GM23248 (cell line): ENCODE results near the gene GALNS. TPM values are rescaled to one million over a fixed set of nuclear protein-coding genes. Genes with fewer than 3 reads are reported as not detected.

Experiments used
- DNase-seq: peaks from one replicate; pipeline ENCODE4 v3.0.0-alpha.2; 2015
- H2AFZ ChIP-seq: fragments of 200-600 bp; sonication (generic); 2 replicates; pipeline ENCODE4 v1.6.1; 2016; ENCODE audit warnings: antibody characterized with exemption
- H3F3A ChIP-seq: fragments of 200-600 bp; sonication (generic); 2 replicates; pipeline ENCODE4 v1.6.1; 2016; ENCODE audit warnings: mild to moderate bottlenecking, antibody characterized with exemption, mixed run types; ENCODE audit not compliant: insufficient read depth
- H3K27ac ChIP-seq: fragments of 200-600 bp; sonication (generic); 2 replicates; pipeline ENCODE4 v1.5.1; 2016; ENCODE audit warnings: mild to moderate bottlenecking
- H3K27me3 ChIP-seq: fragments of 200-600 bp; sonication (generic); replicated peaks from 2 replicates; pipeline ENCODE4 v1.6.1; 2016; ENCODE audit warnings: mild to moderate bottlenecking; ENCODE audit not compliant: insufficient read depth
- H3K36me3 ChIP-seq: fragments of 200-600 bp; sonication (generic); 2 replicates; pipeline ENCODE4 v1.6.1; 2016; ENCODE audit warnings: low read depth, mild to moderate bottlenecking
- H3K4me1 ChIP-seq: fragments of 200-600 bp; sonication (generic); 2 replicates; pipeline ENCODE4 v1.6.1; 2016; ENCODE audit warnings: mild to moderate bottlenecking; ENCODE audit not compliant: insufficient read depth
- H3K4me2 ChIP-seq: fragments of 200-600 bp; sonication (generic); one replicate; pipeline ENCODE4 v1.6.1; 2016; ENCODE audit warnings: mild to moderate bottlenecking; ENCODE audit not compliant: unreplicated experiment
- H3K4me3 ChIP-seq: fragments of 200-600 bp; sonication (generic); 2 replicates; pipeline ENCODE4 v1.5.1; 2016; ENCODE audit warnings: mild to moderate bottlenecking
- H3K79me2 ChIP-seq: fragments of 200-600 bp; sonication (generic); 2 replicates; pipeline ENCODE4 v1.6.1; 2016; ENCODE audit warnings: mild to moderate bottlenecking; ENCODE audit not compliant: insufficient read depth
- H3K9ac ChIP-seq: fragments of 200-600 bp; sonication (generic); 2 replicates; pipeline ENCODE4 v1.6.1; 2016; ENCODE audit warnings: mild to moderate bottlenecking
- H3K9me2 ChIP-seq: fragments of 200-600 bp; sonication (generic); 2 replicates; pipeline ENCODE4 v1.6.1; 2016; ENCODE audit warnings: mixed run types, mild to moderate bottlenecking, moderate library complexity; ENCODE audit not compliant: insufficient read depth
- H3K9me3 ChIP-seq: fragments of 200-600 bp; sonication (generic); one replicate; pipeline ENCODE4 v1.6.1; 2017; ENCODE audit warnings: low read depth
- H4K20me1 ChIP-seq: fragments of 200-600 bp; sonication (generic); 2 replicates; pipeline ENCODE4 v1.6.0; 2016; ENCODE audit not compliant: insufficient read depth
- EZH2 ChIP-seq: fragments of 200-600 bp; sonication (generic); IDR thresholded peaks from 2 replicates; pipeline ENCODE4 v1.6.1; 2018; ENCODE audit warnings: antibody characterized with exemption, mild to moderate bottlenecking; ENCODE audit not compliant: insufficient read depth, poor library complexity, severe bottlenecking
- EZH2phosphoT487 ChIP-seq: fragments of 200-600 bp; sonication (generic); IDR thresholded peaks from 2 replicates; pipeline ENCODE4 v1.6.1; 2018; ENCODE audit warnings: antibody characterized with exemption, moderate library complexity, mild to moderate bottlenecking, low read depth; ENCODE audit not compliant: insufficient read depth
- WGBS, 2 experiments: methylation state at CpG; one replicate each; pipeline ENCODE4 v1.1.6; 2015 to 2017; ENCODE audit warnings: low lambda C conversion rate in 2 of 2, low coverage in 1 of 2; ENCODE audit errors: missing lambda C conversion rate in 2 of 2; 5-methylcytosine and 5-hydroxymethylcytosine counted together
- in situ Hi-C: fragments of 300-500 bp; cut with MboI; formaldehyde crosslinking; loops from 2 replicates; pipeline ENCODE4 v1.15.0; 2020
- polyA plus RNA-seq: library from polyadenylated mRNA; unstranded; fragments of >200 nt; fragmentation: Nextera tagmentation; extraction: Ambion mirVana; gene quantifications from 2 replicates; pipeline ENCODE4 v1.2.1, GENCODE V29; 2016
- total RNA-seq: library from RNA; depleted of rRNA; stranded (reverse); fragments of >200 nt; shearing (Covaris generic); gene quantifications from 2 replicates; pipeline ENCODE4 v1.2.3, GENCODE V29; 2014

The GALNS gene
- total and polyA plus RNA-seq, 2 experiments from 2014 or later = 24.0 to 39.0 TPM

GRCh38 chr16:88899901-88900661 is 43.3 kb upstream of the GALNS start:
- Histone ChIP-seq H4K20me1 (no peaks in the 10 kb centered on the region), H3K4me2 (no peak overlapping the region), H3K4me1 (no peaks in the 10 kb centered on the region), H3K36me3 (no peaks in the 10 kb centered on the region), H3K79me2 (no peaks in the 10 kb centered on the region), H3K9me2 (no peaks in the 10 kb centered on the region), H3K9ac (no peak overlapping the region), H3K27ac (no peak overlapping the region), H3K4me3 (no peak overlapping the region), H2AFZ (no peak overlapping the region), H3K9me3 (no peaks in the 10 kb centered on the region), H3F3A (no peaks in the 10 kb centered on the region), H3K27me3 (no peaks in the 10 kb centered on the region)
- no peak for TF ChIP-seq EZH2phosphoT487
- no peak for TF ChIP-seq EZH2
- in situ Hi-C loops = no loop called here
- WGBS, 2 experiments = 84% methylated on average over 38 of the region's 41 CpGs
- DNase-seq = no peak

DNA sequence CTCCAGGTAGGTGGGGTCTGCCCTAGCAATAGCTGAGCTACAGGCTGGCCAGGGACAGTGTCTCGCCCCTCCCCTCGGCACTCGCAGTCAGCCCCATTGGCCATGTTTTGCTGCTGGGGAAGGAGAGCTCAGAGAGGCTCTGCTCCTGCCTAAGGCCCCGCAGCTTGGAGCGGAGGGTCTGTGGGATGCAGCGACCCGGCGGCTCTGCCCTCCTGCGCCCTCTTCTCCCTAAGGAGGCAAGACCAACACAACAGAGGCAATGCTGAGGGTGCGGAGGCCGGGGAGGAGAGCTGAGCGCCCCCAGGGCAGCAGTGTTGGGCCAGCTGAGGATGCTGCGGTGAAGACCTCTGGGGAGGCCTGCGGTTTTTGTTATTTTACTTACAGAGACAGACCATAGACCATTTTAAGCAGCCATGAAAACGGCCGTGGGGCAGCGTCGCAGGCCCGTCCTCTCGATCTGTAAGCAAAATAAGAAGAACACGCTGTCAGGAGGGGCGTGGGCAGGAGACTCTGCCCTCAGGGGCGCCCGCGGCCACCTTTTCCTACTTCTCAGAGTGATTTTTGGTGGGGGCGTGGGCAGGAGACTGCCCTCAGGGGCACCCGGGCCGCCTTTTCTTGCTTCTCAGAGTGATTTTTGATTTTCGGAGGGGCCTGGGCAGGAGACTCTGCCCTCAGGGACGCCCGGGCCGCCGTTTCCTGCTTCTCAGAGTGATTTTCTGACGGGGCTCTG is 41.1 kb upstream of the GALNS start:
- Histone ChIP-seq H3K9me3 (no peaks in the 10 kb centered on the region), H3K9me2 (no peaks in the 10 kb centered on the region), H3K36me3 (no peaks in the 10 kb centered on the region), H3K9ac (no peak overlapping the region), H2AFZ (no peak overlapping the region), H3K4me2 (no peak overlapping the region), H3F3A (no peaks in the 10 kb centered on the region), H3K27ac (no peak overlapping the region), H3K4me3 (no peak overlapping the region), H3K27me3 (no peaks in the 10 kb centered on the region), H3K79me2 (no peaks in the 10 kb centered on the region), H3K4me1 (no peaks in the 10 kb centered on the region), H4K20me1 (no peaks in the 10 kb centered on the region)
- in situ Hi-C loops = no loop called here
- 83 to 86% methylated on average over 28 to 34 of the region's 34 CpGs for WGBS, 2 experiments
- no peak for DNase-seq
- TF ChIP-seq EZH2 (no peak), EZH2phosphoT487 (no peak)

DNA sequence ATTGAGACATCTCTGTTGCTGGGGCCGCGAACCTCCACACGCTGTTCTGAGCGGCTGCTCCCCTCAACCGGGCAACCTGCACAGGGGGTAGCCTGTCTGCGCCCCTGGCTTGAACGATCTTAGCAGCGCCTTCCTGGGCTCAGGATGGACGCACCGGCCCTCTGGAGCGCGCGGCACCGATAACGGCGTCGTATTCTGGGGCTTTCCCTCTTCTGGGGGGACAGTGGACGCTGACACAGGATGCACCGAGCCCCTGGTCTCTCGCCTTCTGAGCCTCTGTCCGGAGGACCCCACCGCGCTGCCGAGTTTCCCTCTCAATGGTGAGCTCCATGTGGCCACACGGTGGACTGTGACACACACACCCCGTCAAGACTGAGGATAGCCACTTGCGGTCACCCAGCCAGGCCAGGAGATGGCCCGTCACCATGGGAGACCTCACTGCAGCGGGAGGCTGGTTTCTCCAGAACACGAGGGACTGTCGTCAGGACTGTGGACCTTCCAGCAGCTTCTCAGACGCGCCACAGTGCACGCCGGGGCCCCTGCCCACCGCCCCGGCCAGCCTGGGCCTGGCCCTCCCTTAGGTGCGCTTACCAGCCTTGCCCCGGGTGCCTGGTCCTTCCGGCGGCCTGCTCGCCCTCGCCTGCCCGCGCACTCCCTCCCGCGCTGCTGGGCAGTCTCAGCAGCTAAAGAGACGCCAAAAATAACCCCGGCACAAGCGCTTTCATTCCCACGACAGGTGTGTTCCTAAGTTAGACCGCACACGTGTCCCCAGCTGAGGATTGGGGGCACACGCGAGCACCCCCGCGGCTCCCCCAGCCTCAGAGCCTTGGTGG is 39.7 kb upstream of the GALNS start:
- no peak overlapping the region for H3K4me2 ChIP-seq
- no peaks in the 10 kb centered on the region for H3K9me3 ChIP-seq
- no peak for DNase-seq

GRCh38 chr16:88895335-88895734 is 38.6 kb upstream of the GALNS start:
- H3F3A ChIP-seq = no peaks in the 10 kb centered on the region
- no peak overlapping the region for H3K27ac ChIP-seq
- TF ChIP-seq EZH2phosphoT487 (no peak), EZH2 (no peak)
- H3K4me3 ChIP-seq = no peak overlapping the region
- no peak overlapping the region for H3K4me2 ChIP-seq
- 77 to 79% methylated on average over 21 to 22 of the region's 22 CpGs for WGBS, 2 experiments
- H4K20me1 ChIP-seq = no peaks in the 10 kb centered on the region
- in situ Hi-C loops = no loop called here
- no peak for DNase-seq
- no peaks in the 10 kb centered on the region for H3K9me2 ChIP-seq
- H3K4me1 ChIP-seq = no peaks in the 10 kb centered on the region
- H3K27me3 ChIP-seq = no peaks in the 10 kb centered on the region
- H2AFZ ChIP-seq = no peak overlapping the region
- H3K9me3 ChIP-seq = no peaks in the 10 kb centered on the region
- no peaks in the 10 kb centered on the region for H3K79me2 ChIP-seq
- H3K9ac ChIP-seq = no peak overlapping the region
- no peaks in the 10 kb centered on the region for H3K36me3 ChIP-seq

More for the DNA sequence above, 39.7 kb upstream of the GALNS start:
- Histone ChIP-seq H3F3A (no peaks in the 10 kb centered on the region), H4K20me1 (no peaks in the 10 kb centered on the region), H3K9ac (no peak overlapping the region), H3K4me3 (no peak overlapping the region), H3K4me1 (no peaks in the 10 kb centered on the region), H3K27me3 (no peaks in the 10 kb centered on the region), H3K9me2 (no peaks in the 10 kb centered on the region), H3K79me2 (no peaks in the 10 kb centered on the region), H3K27ac (no peak overlapping the region), H2AFZ (no peak overlapping the region), H3K36me3 (no peaks in the 10 kb centered on the region)
- TF ChIP-seq EZH2phosphoT487 (no peak), EZH2 (no peak)
- in situ Hi-C loops = no loop called here
- WGBS, 2 experiments = 83 to 86% methylated on average over 51 to 57 of the region's 57 CpGs
